H1 (cell line): ENCODE data around the gene IL31RA.

Experiments
- BRCA1 ChIP-seq: IDR thresholded peaks from 2 replicates; pipeline ENCODE4 v1.6.1; 2012; ENCODE audit warnings: low read depth, low read length, improper control_type of control experiment
- CEBPB ChIP-seq: IDR thresholded peaks from 2 replicates; pipeline ENCODE4 v1.6.1; 2012; ENCODE audit warnings: low read depth, low read length
- CTCF ChIP-seq, 3 experiments: IDR thresholded peaks; 1 replicate in 2 of 3; 2 replicates in 1 of 3; pipeline versions ENCODE4 v1.5.1 to v1.6.1; 2011; ENCODE audit warnings: low read length in 3 of 3, mild to moderate bottlenecking in 3 of 3, inconsistent platforms in 2 of 3, low read depth in 1 of 3, moderate library complexity in 1 of 3; ENCODE audit not compliant: insufficient read depth in 1 of 3; ENCODE audit errors: control extremely low read depth in 1 of 3
- EP300 ChIP-seq, 2 experiments: IDR thresholded peaks; 1 replicate in 1 of 2; 2 replicates in 1 of 2; pipeline ENCODE4 v1.6.1; 2011 to 2012; ENCODE audit warnings: low read depth in 2 of 2, low read length in 2 of 2, mild to moderate bottlenecking in 2 of 2, borderline replicate concordance in 1 of 2, inconsistent platforms in 1 of 2, moderate library complexity in 1 of 2
- NRF1 ChIP-seq: IDR thresholded peaks from 2 replicates; pipeline ENCODE4 v1.6.1; 2011; ENCODE audit warnings: mild to moderate bottlenecking, low read depth, low read length, improper control_type of control experiment
- POLR2A ChIP-seq, 2 experiments: IDR thresholded peaks; 1 replicate in 1 of 2; 2 replicates in 1 of 2; pipeline ENCODE4 v1.6.1; 2011; ENCODE audit warnings: low read depth in 2 of 2, low read length in 2 of 2, mild to moderate bottlenecking in 2 of 2; ENCODE audit errors: control extremely low read depth in 1 of 2
- SP2 ChIP-seq: IDR thresholded peaks from 2 replicates; pipeline ENCODE4 v1.6.1; 2012; ENCODE audit warnings: mild to moderate bottlenecking, low read length, inconsistent platforms
- SUZ12 ChIP-seq: fragments of 200-600 bp; sonication (generic); IDR thresholded peaks from 2 replicates; pipeline ENCODE4 v1.6.1; 2012; ENCODE audit warnings: mild to moderate bottlenecking, inconsistent platforms, low read length, moderate library complexity, mixed read lengths
- ZNF274 ChIP-seq: IDR thresholded peaks from 2 replicates; pipeline ENCODE4 v1.7.0; 2012; ENCODE audit warnings: low read length, borderline replicate concordance; ENCODE audit errors: extremely low read depth

DNA sequence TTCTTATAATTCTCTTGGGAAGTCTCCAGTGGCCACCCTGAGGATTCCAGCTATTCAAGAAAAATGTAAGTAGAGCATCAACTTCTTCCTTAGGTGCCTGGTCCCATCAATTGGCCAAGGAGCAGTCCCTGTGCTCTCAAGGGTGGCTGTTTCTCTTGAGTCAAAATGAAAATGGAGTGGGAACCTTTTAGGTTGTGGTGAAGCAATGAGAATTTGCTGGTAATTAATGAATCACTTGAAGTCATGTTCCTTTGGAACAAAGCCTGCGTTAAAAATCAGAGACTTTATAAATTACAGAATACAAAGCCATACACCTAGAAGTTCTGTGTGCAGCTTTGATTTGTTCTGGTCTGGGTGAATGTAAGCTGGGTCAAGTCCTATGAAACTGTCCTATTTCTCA is 48.9 kb downstream of the IL31RA start:
- TF ChIP-seq CTCF (IDR thresholded peaks at IDR 0.05; ENCODE audit: control extremely low read depth in 1 of 3, insufficient read depth in 1 of 3, low read depth in 1 of 3, low read length in 3 of 3) (no peak), SP2 (no peak), ZNF274 (no peak), POLR2A (IDR thresholded peaks at IDR 0.05; ENCODE audit: control extremely low read depth in 1 of 2, low read depth in 2 of 2, low read length in 2 of 2) (no peak), SUZ12 (no peak), CEBPB (no peak), EP300 (IDR thresholded peaks at IDR 0.05; ENCODE audit: borderline replicate concordance in 1 of 2, low read depth in 2 of 2, low read length in 2 of 2) (no peak), NRF1 (no peak), BRCA1 (no peak)
